ENCODE data around the gene FAM241B. TPM values are rescaled to one million over a fixed set of nuclear protein-coding genes. Genes with fewer than 3 reads are reported as not detected.

FAM241B gene
- total and polyA plus RNA-seq, 2 donors: 1.0 to 8.3 TPM

- 78% methylated on average over 11 of the region's 11 CpGs for WGBS
- Histone ChIP-seq H3K36me3 (ENCODE audit: control insufficient read depth in 2 of 2, insufficient read depth in 2 of 2, low read length in 1 of 2) (no peaks in the 10 kb centered on the region), H3K9me3 (ENCODE audit: control insufficient read depth in 2 of 2, insufficient read depth in 1 of 2, low read length in 1 of 2) (no peaks in the 10 kb centered on the region), H3K4me3 (ENCODE audit: low read length in 2 of 2) (no peak overlapping the region), H3K27me3 (ENCODE audit: control insufficient read depth in 2 of 2, insufficient read depth in 1 of 2, low read length in 1 of 2) (peaks cover 0 to 15% of the 10 kb centered on the region in 2 donors), H3K4me1 (ENCODE audit: control insufficient read depth in 2 of 2, insufficient read depth in 2 of 2, low read length in 2 of 2) (no peaks in the 10 kb centered on the region), H3K27ac (ENCODE audit: low read depth in 1 of 2, low read length in 1 of 2) (no peak overlapping the region)
- DNase-seq (ENCODE audit: low read depth in 6 of 9, low spot score in 9 of 9): no peak
Measured at GRCh38 chr10:69646185-69647060, 16.4 kb downstream of the FAM241B start.

GRCh38 chr10:69647126-69647525 is 17.1 kb downstream of the FAM241B start:
- H3K36me3 ChIP-seq (ENCODE audit: control insufficient read depth in 2 of 2, insufficient read depth in 2 of 2, low read length in 1 of 2): no peaks in the 10 kb centered on the region
- no peak overlapping the region for H3K4me3 ChIP-seq (ENCODE audit: low read length in 2 of 2)
- H3K9me3 ChIP-seq (ENCODE audit: control insufficient read depth in 2 of 2, insufficient read depth in 1 of 2, low read length in 1 of 2): peaks cover 0 to under 1% of the 10 kb centered on the region in 2 donors
- 89% methylated on average over 6 of the region's 6 CpGs for WGBS
- H3K4me1 ChIP-seq (ENCODE audit: control insufficient read depth in 2 of 2, insufficient read depth in 2 of 2, low read length in 2 of 2): no peaks in the 10 kb centered on the region
- DNase-seq (ENCODE audit: low read depth in 6 of 9, low spot score in 9 of 9): no peak
- no peak overlapping the region for H3K27ac ChIP-seq (ENCODE audit: low read depth in 1 of 2, low read length in 1 of 2)
- H3K27me3 ChIP-seq (ENCODE audit: control insufficient read depth in 2 of 2, insufficient read depth in 1 of 2, low read length in 1 of 2): peaks cover 0 to 12% of the 10 kb centered on the region in 2 donors

- no peak overlapping the region for H3K27ac ChIP-seq (ENCODE audit: low read depth in 1 of 2, low read length in 1 of 2)
- no peak overlapping the region for H3K4me3 ChIP-seq (ENCODE audit: low read length in 2 of 2)
- peaks cover 0 to 12% of the 10 kb centered on the region in 2 donors for H3K27me3 ChIP-seq (ENCODE audit: control insufficient read depth in 2 of 2, insufficient read depth in 1 of 2, low read length in 1 of 2)
- no peaks in the 10 kb centered on the region for H3K36me3 ChIP-seq (ENCODE audit: control insufficient read depth in 2 of 2, insufficient read depth in 2 of 2, low read length in 1 of 2)
- no peaks in the 10 kb centered on the region for H3K4me1 ChIP-seq (ENCODE audit: control insufficient read depth in 2 of 2, insufficient read depth in 2 of 2, low read length in 2 of 2)
- no peak for DNase-seq (ENCODE audit: low read depth in 6 of 9, low spot score in 9 of 9)
- 94% methylated on average over 4 of the region's 4 CpGs for WGBS
- peaks cover 0 to 7% of the 10 kb centered on the region in 2 donors for H3K9me3 ChIP-seq (ENCODE audit: control insufficient read depth in 2 of 2, insufficient read depth in 1 of 2, low read length in 1 of 2)
Measured at GRCh38 chr10:69647819-69648218, 17.8 kb downstream of the FAM241B start.

- Histone ChIP-seq H3K36me3 (ENCODE audit: control insufficient read depth in 2 of 2, insufficient read depth in 2 of 2, low read length in 1 of 2) (no peaks in the 10 kb centered on the region), H3K9me3 (ENCODE audit: control insufficient read depth in 2 of 2, insufficient read depth in 1 of 2, low read length in 1 of 2) (peaks cover 2 to 14% of the 10 kb centered on the region in 2 donors), H3K27me3 (ENCODE audit: control insufficient read depth in 2 of 2, insufficient read depth in 1 of 2, low read length in 1 of 2) (peaks cover 0 to 12% of the 10 kb centered on the region in 2 donors), H3K4me3 (ENCODE audit: low read length in 2 of 2) (no peak overlapping the region), H3K27ac (ENCODE audit: low read depth in 1 of 2, low read length in 1 of 2) (no peak overlapping the region), H3K4me1 (ENCODE audit: control insufficient read depth in 2 of 2, insufficient read depth in 2 of 2, low read length in 2 of 2) (no peaks in the 10 kb centered on the region)
- WGBS: 93% methylated on average over 5 of the region's 5 CpGs
- no peak for DNase-seq (ENCODE audit: low read depth in 6 of 9, low spot score in 9 of 9)
Measured at GRCh38 chr10:69648461-69648860, 18.4 kb downstream of the FAM241B start.

GRCh38 chr10:69649786-69650550 is 19.9 kb downstream of the FAM241B start:
- DNase-seq (ENCODE audit: low read depth in 6 of 9, low spot score in 9 of 9): no peak

GRCh38 chr10:69650589-69651261 is 20.7 kb downstream of the FAM241B start:
- DNase-seq (ENCODE audit: low read depth in 6 of 9, low spot score in 9 of 9): peak in 1 of 9 donors; percentile 15
- no peak overlapping the region for H3K27ac ChIP-seq (ENCODE audit: low read depth in 1 of 2, low read length in 1 of 2)
- no peaks in the 10 kb centered on the region for H3K36me3 ChIP-seq (ENCODE audit: control insufficient read depth in 2 of 2, insufficient read depth in 2 of 2, low read length in 1 of 2)
- no peaks in the 10 kb centered on the region for H3K4me1 ChIP-seq (ENCODE audit: control insufficient read depth in 2 of 2, insufficient read depth in 2 of 2, low read length in 2 of 2)
- no peak overlapping the region for H3K4me3 ChIP-seq (ENCODE audit: low read length in 2 of 2)
- WGBS: 38% methylated on average over 13 of the region's 13 CpGs
- no peaks in the 10 kb centered on the region for H3K27me3 ChIP-seq (ENCODE audit: control insufficient read depth in 2 of 2, insufficient read depth in 1 of 2, low read length in 1 of 2)
- H3K9me3 ChIP-seq (ENCODE audit: control insufficient read depth in 2 of 2, insufficient read depth in 1 of 2, low read length in 1 of 2): peaks cover 2 to 17% of the 10 kb centered on the region in 2 donors

More at GRCh38 chr10:69649786-69650550, 19.9 kb downstream of the FAM241B start:
- H3K4me3 ChIP-seq (ENCODE audit: low read length in 2 of 2): no peak overlapping the region
- H3K27ac ChIP-seq (ENCODE audit: low read depth in 1 of 2, low read length in 1 of 2): no peak overlapping the region
- peaks cover 2 to 17% of the 10 kb centered on the region in 2 donors for H3K9me3 ChIP-seq (ENCODE audit: control insufficient read depth in 2 of 2, insufficient read depth in 1 of 2, low read length in 1 of 2)
- H3K27me3 ChIP-seq (ENCODE audit: control insufficient read depth in 2 of 2, insufficient read depth in 1 of 2, low read length in 1 of 2): no peaks in the 10 kb centered on the region
- WGBS: 94% methylated on average over 9 of the region's 9 CpGs
- H3K4me1 ChIP-seq (ENCODE audit: control insufficient read depth in 2 of 2, insufficient read depth in 2 of 2, low read length in 2 of 2): no peaks in the 10 kb centered on the region
- H3K36me3 ChIP-seq (ENCODE audit: control insufficient read depth in 2 of 2, insufficient read depth in 2 of 2, low read length in 1 of 2): no peaks in the 10 kb centered on the region

GRCh38 chr10:69651362-69651761 is 21.3 kb downstream of the FAM241B start:
- H3K27me3 ChIP-seq (ENCODE audit: control insufficient read depth in 2 of 2, insufficient read depth in 1 of 2, low read length in 1 of 2): peaks cover 0 to 2% of the 10 kb centered on the region in 2 donors
- no peak overlapping the region for H3K27ac ChIP-seq (ENCODE audit: low read depth in 1 of 2, low read length in 1 of 2)
- peaks cover 2 to 17% of the 10 kb centered on the region in 2 donors for H3K9me3 ChIP-seq (ENCODE audit: control insufficient read depth in 2 of 2, insufficient read depth in 1 of 2, low read length in 1 of 2)
- no peaks in the 10 kb centered on the region for H3K4me1 ChIP-seq (ENCODE audit: control insufficient read depth in 2 of 2, insufficient read depth in 2 of 2, low read length in 2 of 2)
- H3K4me3 ChIP-seq (ENCODE audit: low read length in 2 of 2): no peak overlapping the region
- DNase-seq (ENCODE audit: low read depth in 6 of 9, low spot score in 9 of 9): no peak
- WGBS: 74% methylated on average over 9 of the region's 9 CpGs
- H3K36me3 ChIP-seq (ENCODE audit: control insufficient read depth in 2 of 2, insufficient read depth in 2 of 2, low read length in 1 of 2): no peaks in the 10 kb centered on the region

- Histone ChIP-seq H3K9me3 (ENCODE audit: control insufficient read depth in 2 of 2, insufficient read depth in 1 of 2, low read length in 1 of 2) (peaks cover 2 to 17% of the 10 kb centered on the region in 2 donors), H3K36me3 (ENCODE audit: control insufficient read depth in 2 of 2, insufficient read depth in 2 of 2, low read length in 1 of 2) (no peaks in the 10 kb centered on the region), H3K4me1 (ENCODE audit: control insufficient read depth in 2 of 2, insufficient read depth in 2 of 2, low read length in 2 of 2) (no peaks in the 10 kb centered on the region), H3K27ac (ENCODE audit: low read depth in 1 of 2, low read length in 1 of 2) (no peak overlapping the region), H3K27me3 (ENCODE audit: control insufficient read depth in 2 of 2, insufficient read depth in 1 of 2, low read length in 1 of 2) (peaks cover 0 to 9% of the 10 kb centered on the region in 2 donors), H3K4me3 (ENCODE audit: low read length in 2 of 2) (no peak overlapping the region)
- WGBS: 91% methylated on average over 14 of the region's 14 CpGs
- DNase-seq (ENCODE audit: low read depth in 6 of 9, low spot score in 9 of 9): no peak
Measured at GRCh38 chr10:69652111-69652856, 22.2 kb downstream of the FAM241B start.

All from thymus (tissue), 11 donors.